HG02884 (cell line): ENCODE data around the gene TAB2.
A peak's percentile ranks its signal among the peaks of the same experiment; 100 is the strongest.
"Not testable (repeated sequence)": the region's sequence is repeated elsewhere in the genome, so short reads cannot be mapped to it uniquely, and the experiment has no call there.

Source experiments
- ATAC-seq: cut with Tn5 transposase; IDR thresholded peaks from one replicate; pipeline ENCODE4 v1.9.1; 2021; ENCODE audit warnings: mild to moderate bottlenecking, moderate library complexity; ENCODE audit not compliant: unreplicated experiment

The TAB2 gene

DNA sequence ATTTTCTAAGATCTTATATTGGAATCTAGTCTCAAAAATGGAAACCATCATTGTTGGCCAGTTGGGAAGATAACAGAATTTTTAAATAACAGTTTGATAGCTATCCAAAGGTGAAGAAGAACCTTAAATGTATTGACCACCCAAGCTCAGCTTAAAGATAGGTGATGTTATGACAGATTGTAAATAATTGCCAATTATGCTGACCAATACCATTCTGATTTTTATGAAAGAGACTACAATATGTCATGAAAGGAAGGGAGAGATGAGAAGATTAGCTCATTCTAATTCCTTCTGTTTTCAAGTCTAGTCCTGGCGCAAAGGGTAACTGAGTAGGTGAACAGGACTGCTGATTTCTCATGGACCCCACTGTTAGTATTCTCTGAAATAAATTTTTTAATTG, 5.7 kb upstream of the TAB2 start:
- no peak for ATAC-seq

DNA sequence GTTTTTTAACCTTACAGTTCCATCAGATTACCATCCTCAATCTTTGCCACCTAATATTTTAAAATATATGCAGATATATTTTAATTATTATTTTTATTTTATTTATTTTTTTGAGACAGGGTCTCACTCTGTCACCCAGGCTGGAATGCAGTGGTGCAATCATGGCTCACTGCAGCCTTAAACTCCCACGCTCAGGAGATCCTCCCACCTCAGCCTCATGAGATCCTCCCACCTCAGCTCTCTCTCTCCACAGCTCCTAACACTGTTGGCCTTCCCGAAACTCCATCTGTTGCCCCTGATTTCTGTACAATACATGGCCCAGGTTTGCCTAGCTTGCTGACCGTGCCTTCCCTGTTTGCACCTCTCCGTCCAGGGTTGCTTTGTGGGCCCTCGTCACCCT, 4.4 kb upstream of the TAB2 start:
- ATAC-seq = no peak

DNA sequence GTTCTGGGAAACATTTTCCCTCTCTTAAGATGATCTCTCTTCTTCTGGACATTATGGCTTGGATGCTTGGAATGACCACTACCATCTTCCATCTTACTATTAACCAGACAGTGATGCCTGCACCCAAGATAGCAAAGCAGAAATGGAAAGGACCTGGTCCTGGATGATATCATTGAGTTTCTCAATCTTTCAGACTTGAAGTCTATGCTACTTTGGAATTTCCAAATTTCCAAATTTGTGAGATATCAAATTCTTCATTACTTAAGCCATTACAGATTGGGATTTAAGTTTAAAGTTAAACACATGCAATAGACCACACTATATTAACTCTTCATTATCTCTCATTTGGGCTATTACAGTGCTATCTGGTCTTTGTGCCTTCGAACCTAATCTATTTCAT, 3.7 kb upstream of the TAB2 start:
- no peak for ATAC-seq

DNA sequence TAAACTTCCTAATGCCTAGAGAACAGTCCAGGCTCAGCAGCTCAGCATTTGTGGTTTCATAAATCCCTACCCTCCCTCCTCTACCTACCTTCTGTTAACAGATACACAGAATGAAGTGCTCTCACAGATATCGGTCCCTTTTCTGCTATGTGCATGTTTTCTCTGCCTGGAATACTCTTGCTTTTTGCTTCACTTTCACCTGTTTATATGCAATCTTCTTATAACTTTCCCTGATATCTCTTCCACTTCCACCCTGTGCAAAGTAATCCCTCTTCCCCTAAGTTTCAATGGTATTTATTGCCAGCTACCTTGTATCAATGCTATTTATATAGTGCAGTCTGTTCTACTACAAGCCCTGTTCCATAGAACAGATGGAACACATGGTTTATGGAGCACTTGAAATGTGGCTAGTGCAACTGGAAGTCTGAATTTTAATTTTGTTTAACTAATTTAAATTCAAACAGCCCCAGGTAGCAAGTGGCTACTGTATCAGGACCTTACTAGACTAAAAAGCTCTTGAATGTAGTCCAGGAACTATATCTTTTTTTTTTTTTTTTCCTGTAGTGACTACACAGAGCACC, 3.1 kb upstream of the TAB2 start:
- ATAC-seq = no peak

DNA sequence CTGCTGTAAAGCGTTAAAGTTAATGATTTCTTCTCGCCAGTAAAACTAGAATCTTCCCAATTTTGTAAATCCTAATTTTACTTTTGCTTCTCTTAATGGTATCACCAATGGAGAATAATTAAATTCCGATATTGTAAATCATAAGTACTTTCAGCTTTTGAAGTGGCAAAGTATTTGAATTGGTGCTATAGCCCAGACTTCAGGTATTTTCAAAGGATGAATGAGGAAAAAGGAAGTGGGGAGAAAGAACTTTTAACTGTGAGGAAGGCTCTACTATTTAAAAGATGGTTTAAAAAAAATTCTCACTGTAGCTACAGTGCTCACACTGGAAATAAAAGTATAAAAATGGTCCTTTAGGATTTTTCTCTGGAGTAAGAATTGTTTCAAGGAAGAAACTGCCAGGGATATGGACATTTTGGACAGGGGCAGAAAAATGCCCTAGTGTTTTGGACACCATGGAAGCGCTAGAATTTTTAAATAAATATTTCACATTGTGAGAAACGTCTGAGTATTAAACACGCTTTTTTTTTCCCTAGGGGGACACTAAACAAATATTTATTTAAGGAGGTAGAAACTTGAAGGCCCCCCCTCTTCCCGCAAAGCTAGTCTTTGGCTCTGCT, 1.3 kb upstream of the TAB2 start:
- ATAC-seq = no peak

DNA sequence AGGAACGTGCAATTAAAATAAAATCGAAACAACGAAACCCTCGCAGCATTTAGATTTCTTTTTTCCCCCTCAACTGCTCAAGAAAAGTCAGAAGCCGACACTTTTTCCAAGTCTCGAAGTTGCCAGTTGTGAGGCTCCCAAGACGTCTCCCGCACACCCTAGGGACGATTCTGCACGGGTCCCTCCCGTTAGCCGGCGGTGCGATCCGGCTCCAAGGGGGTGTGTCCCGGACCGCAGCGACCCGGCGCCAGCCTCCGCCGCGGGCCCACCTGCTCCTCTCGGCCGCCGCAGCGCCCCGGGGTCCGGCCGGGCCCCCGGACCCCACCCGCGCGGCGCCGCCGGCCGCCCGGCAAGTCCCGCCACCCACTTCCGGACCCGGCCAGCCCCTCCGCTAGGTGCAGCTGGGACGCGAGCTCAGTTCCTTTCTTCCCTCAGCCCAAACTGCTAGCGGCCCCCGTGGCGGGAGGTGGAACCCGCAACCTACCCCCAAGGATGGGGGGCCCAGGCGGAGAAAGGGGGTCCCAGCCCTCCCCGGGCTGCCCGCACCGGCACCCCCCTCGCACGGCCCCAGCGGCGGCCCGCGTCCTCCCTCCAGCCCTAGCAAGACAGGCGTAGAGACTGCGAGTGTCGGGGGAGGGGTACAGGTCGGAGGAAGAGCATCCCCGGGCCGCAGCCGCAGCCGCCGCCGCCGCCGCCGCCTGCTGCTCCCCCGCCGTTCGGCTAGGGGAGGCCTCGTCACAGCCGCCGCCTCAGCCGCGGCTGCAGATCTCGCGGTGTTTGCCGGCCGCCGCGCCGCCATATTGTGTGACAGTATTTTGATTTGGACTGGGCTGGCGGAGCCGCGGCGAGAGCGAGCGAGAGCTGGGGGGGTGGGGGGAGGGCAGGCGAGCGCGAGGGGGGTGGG, 520 bp upstream of the TAB2 start:
- ATAC-seq = peak; percentile 72

DNA sequence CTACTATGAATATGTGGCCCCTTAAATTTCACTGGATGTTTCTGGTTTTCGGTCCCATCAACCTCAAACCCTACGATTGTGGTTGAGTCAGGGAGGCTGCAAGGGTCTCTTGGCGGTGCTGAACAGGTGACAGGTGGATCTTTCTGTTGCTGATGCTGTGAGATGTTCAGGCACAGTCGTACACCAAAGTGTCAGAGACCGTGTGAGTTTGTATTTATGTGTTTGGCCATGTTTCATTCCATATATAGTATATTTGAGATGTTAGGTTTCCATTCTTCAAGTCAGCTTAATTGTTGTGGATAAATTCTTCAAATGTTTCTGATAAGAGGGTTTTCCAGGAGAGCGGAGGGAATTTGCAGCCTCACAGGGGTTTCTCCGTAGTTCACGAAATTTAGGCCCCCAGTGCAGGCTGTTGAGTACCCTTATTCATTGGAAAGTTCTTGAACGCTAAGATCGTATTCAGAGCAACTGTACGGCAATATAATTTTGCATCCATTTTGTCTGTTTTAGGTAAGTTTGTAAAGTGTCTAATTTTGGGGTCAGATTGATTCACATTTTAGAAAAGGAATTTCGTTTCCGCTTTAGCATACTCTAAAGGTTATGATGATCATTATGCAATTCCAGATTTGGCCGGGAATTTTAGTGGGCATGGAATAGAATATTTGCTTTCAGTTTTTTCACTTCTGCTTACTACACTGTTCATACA, 1.2 kb downstream of the TAB2 start:
- no peak for ATAC-seq

DNA sequence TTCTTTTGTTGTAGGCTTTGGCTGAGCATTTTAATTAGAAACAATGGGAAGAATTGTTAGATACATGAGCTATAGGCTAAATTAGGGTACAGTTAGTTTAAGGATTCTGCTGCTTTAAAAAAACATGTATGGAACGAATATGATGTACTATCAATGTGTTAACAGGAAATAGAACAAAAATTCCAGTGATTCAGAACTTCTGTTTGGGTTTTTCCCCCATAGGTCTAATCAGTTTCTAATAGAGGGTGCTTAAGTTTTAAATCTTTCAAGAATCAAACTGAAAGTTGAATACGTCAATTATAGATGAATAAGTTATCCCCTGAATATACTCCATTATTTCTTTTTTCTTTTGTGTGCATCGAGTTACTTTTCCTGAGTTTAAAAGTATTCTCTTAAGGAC, 1.9 kb downstream of the TAB2 start:
- ATAC-seq = no peak

DNA sequence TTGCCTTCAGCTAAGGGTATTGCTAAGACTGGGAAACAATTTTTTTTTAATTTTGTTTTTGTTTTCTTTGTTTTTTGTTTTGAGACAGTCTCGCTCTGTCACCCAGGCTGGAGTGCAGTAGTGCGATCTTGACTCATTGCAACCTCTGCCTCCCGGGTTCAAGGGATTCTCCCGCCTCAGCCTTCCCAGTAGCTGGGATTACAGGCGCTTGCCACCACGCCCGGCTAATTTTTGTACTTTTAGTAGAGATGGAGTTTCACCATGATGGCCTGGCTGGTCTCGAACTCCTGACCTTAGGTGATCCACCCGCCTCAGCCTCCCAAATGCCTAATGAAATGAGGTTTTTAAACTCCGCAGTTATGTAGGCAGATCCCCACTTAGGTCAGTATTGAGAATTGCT, 2.5 kb downstream of the TAB2 start:
- ATAC-seq = not testable (repeated sequence)

DNA sequence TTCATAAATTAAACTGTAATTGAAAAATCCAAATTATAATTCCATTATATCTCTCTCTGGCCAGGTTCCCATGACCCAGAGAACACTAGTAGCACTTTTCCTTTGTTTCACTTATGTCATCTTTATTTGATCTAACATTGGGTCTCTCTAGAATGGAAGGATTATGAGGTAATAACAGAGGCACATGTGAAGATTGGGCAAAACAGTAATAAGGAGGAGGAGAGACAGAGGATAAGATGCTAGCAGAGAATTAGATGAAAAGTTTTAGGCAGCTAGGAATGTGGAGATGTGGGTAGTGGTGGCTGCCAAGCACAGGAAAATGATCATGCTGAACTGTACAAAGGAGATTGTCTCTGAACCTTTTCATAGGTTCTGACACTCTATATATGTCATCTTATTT, 3.3 kb downstream of the TAB2 start:
- no peak for ATAC-seq

DNA sequence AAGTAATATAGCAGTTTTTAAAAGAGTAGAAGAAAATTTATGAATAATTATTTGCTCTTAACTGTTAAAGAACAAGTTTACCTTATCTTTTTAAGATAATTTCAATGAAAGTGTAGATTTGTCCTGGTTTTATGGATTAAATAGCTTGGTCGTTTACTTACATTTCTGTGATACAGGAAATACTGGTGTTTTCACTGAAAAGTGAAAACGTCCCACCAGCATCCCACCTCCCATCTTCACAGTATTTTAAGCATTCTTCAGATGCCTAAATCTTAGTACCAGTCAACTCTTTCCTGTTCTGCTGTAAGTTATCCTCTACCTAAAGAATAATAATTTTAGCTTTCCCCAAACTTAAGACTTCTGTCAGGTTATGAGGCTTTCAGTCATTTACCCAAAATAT, 5.8 kb downstream of the TAB2 start:
- ATAC-seq = no peak

DNA sequence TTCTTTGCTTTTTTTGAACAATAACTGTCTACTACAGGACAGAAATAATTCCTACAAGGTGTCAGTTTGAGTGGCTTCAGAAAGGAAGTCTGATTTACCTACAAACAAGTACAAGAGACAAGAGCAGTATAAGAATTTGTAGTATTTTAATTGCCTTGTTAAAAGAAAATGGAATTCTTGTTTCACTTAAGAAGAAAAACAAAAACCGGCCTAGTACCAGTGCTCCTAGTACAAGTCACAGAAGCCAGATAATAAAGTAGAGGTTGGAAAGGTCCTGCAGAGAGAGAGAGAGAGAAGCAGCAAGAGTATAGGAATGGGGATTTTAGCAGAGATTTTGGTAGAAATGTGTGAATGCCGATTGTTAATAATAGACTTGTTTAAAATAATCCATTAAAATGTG, 6.4 kb downstream of the TAB2 start:
- ATAC-seq = no peak

DNA sequence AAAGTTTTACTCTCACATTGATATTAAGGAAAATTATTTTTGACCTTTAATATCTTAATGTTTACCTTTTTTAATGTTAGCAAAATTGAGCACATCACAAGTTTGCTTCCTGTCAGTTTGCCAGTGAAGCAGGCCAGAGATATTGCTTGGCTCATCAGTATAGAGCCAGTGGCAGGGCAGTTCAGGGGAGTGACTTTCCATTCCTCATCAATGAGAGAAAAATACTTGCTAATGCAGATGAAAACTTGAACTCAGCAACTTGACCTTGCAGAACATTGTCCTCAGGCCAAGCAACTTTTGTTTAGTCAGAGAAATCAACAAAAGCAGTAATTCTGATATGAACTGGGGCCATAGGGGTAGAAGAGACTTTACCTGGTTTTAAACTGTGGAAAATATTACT, 6.9 kb downstream of the TAB2 start:
- no peak for ATAC-seq

DNA sequence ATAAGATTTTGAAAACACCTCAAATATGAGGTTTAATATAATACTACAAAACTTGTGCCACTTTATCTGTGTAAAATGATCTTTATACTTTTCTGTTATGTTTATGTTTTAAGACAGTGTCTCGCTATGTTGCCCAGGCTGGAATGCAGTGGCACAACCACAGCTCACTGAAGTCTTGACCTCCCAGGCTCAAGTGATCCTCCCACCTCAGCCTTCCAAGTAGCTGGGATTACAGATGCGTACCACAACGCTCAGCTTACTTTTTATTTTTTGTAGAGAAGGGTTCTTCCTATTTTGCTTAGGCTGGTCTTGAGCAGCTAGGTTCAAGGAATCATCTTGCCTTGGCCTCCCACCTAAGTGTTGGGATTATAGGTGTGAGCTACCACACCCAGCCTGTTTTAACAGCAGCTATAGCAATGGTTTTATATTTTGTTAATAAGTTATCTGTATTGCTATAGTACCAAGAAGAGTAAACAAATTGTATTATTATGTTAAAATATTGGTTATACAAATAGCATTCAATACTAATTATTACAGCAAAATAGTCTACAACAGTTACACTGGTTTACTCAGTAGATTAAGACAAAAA, 8.2 kb downstream of the TAB2 start:
- ATAC-seq = no peak

DNA sequence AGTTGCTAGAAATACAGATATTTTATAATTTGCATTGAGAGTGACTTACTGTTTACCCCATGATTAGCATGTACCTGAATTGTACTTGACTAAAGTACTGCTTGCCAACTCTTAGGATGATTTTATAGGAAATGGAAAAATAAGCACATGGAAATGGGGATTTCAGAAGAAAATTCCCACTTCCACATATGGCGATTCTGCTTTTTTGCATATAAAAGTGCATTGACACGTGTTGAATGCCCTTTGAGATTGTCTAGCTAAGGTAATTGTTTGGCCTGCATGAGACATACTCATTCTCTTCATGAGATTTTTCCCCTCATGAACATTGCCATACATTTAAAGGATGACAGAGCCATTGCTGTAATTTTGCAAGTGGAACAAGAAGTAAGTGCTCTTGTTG, 10.1 kb downstream of the TAB2 start:
- no peak for ATAC-seq

DNA sequence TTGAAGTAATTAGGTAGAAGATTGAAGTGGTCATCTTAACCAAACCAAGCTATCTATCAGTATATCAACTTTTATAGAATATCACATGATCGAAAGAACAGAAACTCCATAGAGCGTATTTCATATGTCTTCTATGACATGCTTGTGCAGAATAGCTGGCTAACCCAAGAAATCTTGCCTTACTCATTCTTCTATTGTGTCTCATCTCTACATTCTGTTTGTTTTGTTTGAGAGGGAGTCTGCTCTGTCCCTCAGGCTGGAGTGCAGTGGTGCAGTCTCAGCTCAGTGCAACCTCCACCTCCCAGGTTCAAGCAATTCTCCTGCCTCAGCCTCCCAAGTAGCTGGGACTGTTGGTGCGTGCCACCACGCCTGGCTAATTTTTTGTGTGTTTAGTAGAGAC, 10.6 kb downstream of the TAB2 start:
- no peak for ATAC-seq

DNA sequence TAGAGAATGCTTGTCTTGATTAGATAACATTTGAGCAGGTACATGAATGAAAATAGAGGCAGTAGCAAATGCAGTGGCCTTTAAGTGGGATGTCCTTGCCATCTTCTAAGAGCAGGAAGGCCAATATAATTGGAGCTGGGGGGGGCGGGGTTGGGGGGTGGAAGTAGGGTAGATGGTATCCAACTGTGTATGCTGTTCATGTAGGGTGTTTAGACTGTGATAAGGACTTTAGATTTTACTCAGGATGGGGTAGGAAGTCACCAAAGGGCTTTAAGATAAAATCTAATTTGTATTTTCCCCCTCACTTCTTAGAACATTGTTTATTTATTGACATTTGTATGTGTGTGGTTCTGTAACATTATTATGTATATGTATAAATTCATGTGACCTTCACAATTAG, 12.0 kb downstream of the TAB2 start:
- no peak for ATAC-seq

DNA sequence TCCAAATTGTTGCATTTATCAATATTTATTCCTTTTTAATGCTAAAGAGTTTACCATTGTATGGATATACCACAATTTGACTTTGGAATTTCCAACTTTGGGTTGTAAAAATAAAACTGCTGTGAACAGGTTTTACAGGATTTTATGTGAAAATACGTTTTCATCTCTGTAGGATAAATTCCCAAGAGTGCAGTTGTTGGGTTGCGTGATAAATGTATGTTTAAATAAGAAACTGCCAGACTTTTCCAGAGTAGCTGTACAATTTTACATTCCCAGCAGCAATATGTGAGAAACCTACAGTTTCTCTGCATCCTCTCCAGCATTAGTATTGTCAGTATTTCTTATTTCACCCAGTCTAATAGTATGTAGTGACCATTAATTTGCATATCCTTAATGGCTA, 12.6 kb downstream of the TAB2 start:
- no peak for ATAC-seq

DNA sequence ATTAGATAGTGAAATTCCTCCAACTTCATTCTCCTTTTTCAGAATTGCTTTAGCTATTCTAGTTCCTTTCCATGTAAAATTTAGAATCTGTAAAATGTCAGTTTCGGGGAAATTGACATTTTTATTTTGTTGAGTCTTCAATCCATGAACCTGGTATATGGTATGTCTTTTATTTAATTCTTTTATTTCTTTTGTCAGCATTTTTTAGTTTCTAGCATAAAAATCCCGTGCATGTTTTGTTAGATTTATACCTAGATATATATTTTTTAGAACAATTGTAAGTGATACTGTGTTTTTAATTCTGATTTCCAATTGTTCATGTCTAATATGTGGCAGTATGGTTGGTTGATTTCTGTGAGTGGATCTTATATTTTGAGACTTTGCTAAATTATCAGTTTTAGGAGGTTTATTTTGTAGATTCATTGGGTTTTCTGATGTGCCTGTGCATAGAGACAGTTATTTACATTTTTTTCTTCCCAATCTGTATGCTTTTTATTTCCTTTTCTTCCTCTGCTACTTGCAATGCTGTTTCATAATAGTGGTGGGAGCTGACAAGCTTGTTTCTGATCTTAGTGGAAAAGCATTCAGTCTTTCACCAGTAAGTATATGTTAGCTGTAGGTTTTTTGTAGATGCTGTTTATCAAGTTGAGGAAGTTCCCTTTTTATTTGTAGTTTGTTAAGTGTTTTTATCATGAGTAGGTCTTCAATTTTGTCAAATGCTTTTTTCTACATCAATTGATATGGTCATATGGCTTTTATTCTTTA, 13.7 kb downstream of the TAB2 start:
- no peak for ATAC-seq

DNA sequence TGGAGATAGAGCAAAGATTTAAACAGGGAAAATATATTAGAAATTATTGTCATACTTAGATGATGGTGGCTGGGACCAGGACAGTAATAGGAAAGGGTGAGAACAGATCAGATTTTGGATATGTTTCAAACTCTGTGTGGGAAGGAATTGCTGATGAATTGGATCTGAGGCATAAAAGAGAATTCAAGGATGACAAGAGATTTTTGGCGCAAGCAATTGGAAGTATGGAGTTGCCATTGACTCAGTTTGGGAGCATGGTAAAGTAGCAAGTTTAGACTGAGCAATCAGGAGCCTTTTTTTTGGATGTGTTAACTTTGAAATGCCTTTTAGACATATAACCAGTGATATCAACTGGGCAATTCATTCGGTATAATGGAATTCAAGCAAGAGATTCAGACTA, 14.4 kb downstream of the TAB2 start:
- no peak for ATAC-seq
